ENCODE results near the gene DPEP3.
A peak's percentile ranks its signal among the peaks of the same experiment; 100 is the strongest.

DPEP3 gene

GRCh38 chr16:67945392-67945933, 34.8 kb downstream of the DPEP3 start:
- no peak for TF ChIP-seq CTCF (IDR thresholded peaks at IDR 0.05; ENCODE audit: low read depth, low read length)

GRCh38 chr16:67944690-67945391, 35.5 kb downstream of the DPEP3 start:
- no peak for TF ChIP-seq CTCF (IDR thresholded peaks at IDR 0.05; ENCODE audit: low read depth, low read length)
- DNase-seq (ENCODE audit: extremely low read depth, low read depth), result no peak

More at GRCh38 chr16:67945392-67945933, 34.8 kb downstream of the DPEP3 start:
- DNase-seq (ENCODE audit: extremely low read depth, low read depth), result no peak

GRCh38 chr16:67943619-67944504, 36.4 kb downstream of the DPEP3 start, which contains the start of gene LCAT:
Gene LCAT (minus strand): TSS chr16:67944120. CDS start chr16:67944101, 19 bp downstream.
- no peak for TF ChIP-seq CTCF (IDR thresholded peaks at IDR 0.05; ENCODE audit: low read depth, low read length)
- no peak for DNase-seq (ENCODE audit: extremely low read depth, low read depth)

- no peak for TF ChIP-seq CTCF (IDR thresholded peaks at IDR 0.05; ENCODE audit: low read depth, low read length)
- no peak for DNase-seq (ENCODE audit: extremely low read depth, low read depth)
Observed at GRCh38 chr16:67943256-67943618, 37.1 kb downstream of the DPEP3 start.

- DNase-seq (ENCODE audit: extremely low read depth, low read depth), result no peak
- TF ChIP-seq CTCF (IDR thresholded peaks at IDR 0.05; ENCODE audit: low read depth, low read length), result no peak
Observed at GRCh38 chr16:67942510-67943255, 37.6 kb downstream of the DPEP3 start.

- peak; percentile 60 for TF ChIP-seq CTCF (IDR thresholded peaks at IDR 0.05; ENCODE audit: low read depth, low read length)
- DNase-seq (ENCODE audit: extremely low read depth, low read depth), result no peak
Observed at GRCh38 chr16:67942200-67942509, 38.1 kb downstream of the DPEP3 start.

Measured in AG09319 (cell line).